ENCODE measurements around the gene NAB2.

The NAB2 gene

GRCh38 chr12:57135527-57136326 is 46.8 kb downstream of the NAB2 start:
- no peak for TF ChIP-seq ZNF274 (IDR thresholded peaks at IDR 0.05; ENCODE audit: low read depth, low read length)
- H3K4me3 ChIP-seq (ENCODE audit: low read length), result no peak overlapping the region

- no peak overlapping the region for H3K4me3 ChIP-seq (ENCODE audit: low read length)
These were observed 49.8 kb downstream of the NAB2 start for GRCh38 chr12:57138526-57139272.

GRCh38 chr12:57139796-57140649 is 51.1 kb downstream of the NAB2 start:
- no peak for TF ChIP-seq ZNF274 (IDR thresholded peaks at IDR 0.05; ENCODE audit: low read depth, low read length)
- no peak overlapping the region for H3K4me3 ChIP-seq (ENCODE audit: low read length)

More at GRCh38 chr12:57138526-57139272, 49.8 kb downstream of the NAB2 start:
- TF ChIP-seq ZNF274 (IDR thresholded peaks at IDR 0.05; ENCODE audit: low read depth, low read length), result no peak

GRCh38 chr12:57141249-57141648 is 52.3 kb downstream of the NAB2 start:
- H3K4me3 ChIP-seq (ENCODE audit: low read length), result no peak overlapping the region
- TF ChIP-seq ZNF274 (IDR thresholded peaks at IDR 0.05; ENCODE audit: low read depth, low read length), result no peak

GRCh38 chr12:57142121-57142520 is 53.2 kb downstream of the NAB2 start:
- no peak for TF ChIP-seq ZNF274 (IDR thresholded peaks at IDR 0.05; ENCODE audit: low read depth, low read length)
- H3K4me3 ChIP-seq (ENCODE audit: low read length), result no peak overlapping the region

- TF ChIP-seq ZNF274 (IDR thresholded peaks at IDR 0.05; ENCODE audit: low read depth, low read length), result no peak
- no peak overlapping the region for H3K4me3 ChIP-seq (ENCODE audit: low read length)
These were observed 53.8 kb downstream of the NAB2 start for GRCh38 chr12:57142727-57143126.

GRCh38 chr12:57143454-57143853 is 54.5 kb downstream of the NAB2 start:
- H3K4me3 ChIP-seq (ENCODE audit: low read length), result no peak overlapping the region
- TF ChIP-seq ZNF274 (IDR thresholded peaks at IDR 0.05; ENCODE audit: low read depth, low read length), result no peak

Data from GM08714 (cell line).